Prostate gland (tissue), 2 donors: ENCODE measurements around the gene ANGPTL1. TPM values are rescaled to one million over a fixed set of nuclear protein-coding genes. Genes with fewer than 3 reads are reported as not detected.

Experiments
- DNase-seq: peaks from one replicate; pipeline ENCODE4 v3.0.0-alpha.2; 2019; ENCODE audit warnings: low spot score
- H3K27ac ChIP-seq, 2 donors: fragments of 200-600 bp; sonication (generic); 2 replicates each; pipeline ENCODE4 v1.5.1; 2017 to 2019
- H3K27me3 ChIP-seq: fragments of 200-600 bp; sonication (generic); replicated peaks from 2 replicates; pipeline ENCODE4 v1.5.1; 2019; ENCODE audit not compliant: insufficient read depth
- H3K36me3 ChIP-seq, 2 donors: fragments of 200-600 bp; sonication (generic); 1 replicate in 1 of 2; 2 replicates in 1 of 2; pipeline versions ENCODE4 v1.5.1 to v1.8.1; 2017 to 2019
- H3K4me1 ChIP-seq: fragments of 200-600 bp; sonication (generic); replicated peaks from 2 replicates; pipeline ENCODE4 v1.5.1; 2019
- H3K4me3 ChIP-seq, 2 donors: fragments of 200-600 bp; sonication (generic); 2 replicates each; pipeline ENCODE4 v1.5.1; 2017 to 2019
- H3K9me3 ChIP-seq: fragments of 200-600 bp; sonication (generic); 2 replicates; pipeline ENCODE4 v1.5.1; 2017
- POLR2A ChIP-seq: fragments of 450-650 bp; IDR thresholded peaks from one replicate; pipeline ENCODE4 v1.6.1; 2016; ENCODE audit warnings: antibody characterized with exemption, mild to moderate bottlenecking
- POLR2AphosphoS5 ChIP-seq: sonication (generic); formaldehyde crosslinking; IDR thresholded peaks from one replicate; pipeline ENCODE4 v1.6.1; 2017; ENCODE audit warnings: antibody characterized with exemption
- WGBS: methylation state at CpG from one replicate; pipeline ENCODE4 v1.1.5; 2018; 5-methylcytosine and 5-hydroxymethylcytosine counted together
- intact Hi-C: fragments of 100-400 bp; cut with DNase I; formaldehyde crosslinking; loops from one replicate; pipeline ENCODE4 v1.14.2; 2022
- total RNA-seq, 2 donors: library from RNA; depleted of rRNA; stranded (reverse); fragments of >200 nt; gene quantifications; one replicate each; pipeline ENCODE4 v1.1.0, GENCODE V29; 2016
- TF ChIP-seq, protein P1 (sequence below), 4 experiments: fragments of 200-600 bp in 2 of 4; fragments of 450-650 bp in 2 of 4; sonication (generic) in 2 of 4; IDR thresholded peaks; 1 replicate in 3 of 4; 2 replicates in 1 of 4; pipeline ENCODE4 v1.5.1; 2016 to 2019; ENCODE audit warnings: antibody characterized with exemption in 4 of 4, mild to moderate bottlenecking in 2 of 4, moderate library complexity in 2 of 4

The ANGPTL1 gene
- total RNA-seq, 2 donors from 2014 or later: 11.3 to 18.9 TPM

GRCh38 chr1:178846306-178846705, 24.6 kb downstream of the ANGPTL1 start:
- Histone ChIP-seq H3K36me3 (no peaks in the 10 kb centered on the region), H3K4me1 (no peaks in the 10 kb centered on the region), H3K4me3 (no peak overlapping the region), H3K27ac (no peak overlapping the region), H3K9me3 (no peaks in the 10 kb centered on the region), H3K27me3 (no peaks in the 10 kb centered on the region)
- no peak for DNase-seq
- intact Hi-C loops: no loop called here
- TF ChIP-seq POLR2A (no peak), POLR2AphosphoS5 (no peak)
- TF ChIP-seq, protein P1, sequence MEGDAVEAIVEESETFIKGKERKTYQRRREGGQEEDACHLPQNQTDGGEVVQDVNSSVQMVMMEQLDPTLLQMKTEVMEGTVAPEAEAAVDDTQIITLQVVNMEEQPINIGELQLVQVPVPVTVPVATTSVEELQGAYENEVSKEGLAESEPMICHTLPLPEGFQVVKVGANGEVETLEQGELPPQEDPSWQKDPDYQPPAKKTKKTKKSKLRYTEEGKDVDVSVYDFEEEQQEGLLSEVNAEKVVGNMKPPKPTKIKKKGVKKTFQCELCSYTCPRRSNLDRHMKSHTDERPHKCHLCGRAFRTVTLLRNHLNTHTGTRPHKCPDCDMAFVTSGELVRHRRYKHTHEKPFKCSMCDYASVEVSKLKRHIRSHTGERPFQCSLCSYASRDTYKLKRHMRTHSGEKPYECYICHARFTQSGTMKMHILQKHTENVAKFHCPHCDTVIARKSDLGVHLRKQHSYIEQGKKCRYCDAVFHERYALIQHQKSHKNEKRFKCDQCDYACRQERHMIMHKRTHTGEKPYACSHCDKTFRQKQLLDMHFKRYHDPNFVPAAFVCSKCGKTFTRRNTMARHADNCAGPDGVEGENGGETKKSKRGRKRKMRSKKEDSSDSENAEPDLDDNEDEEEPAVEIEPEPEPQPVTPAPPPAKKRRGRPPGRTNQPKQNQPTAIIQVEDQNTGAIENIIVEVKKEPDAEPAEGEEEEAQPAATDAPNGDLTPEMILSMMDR (IDR thresholded peaks at IDR 0.05): no peak

GRCh38 chr1:178844436-178844835, 26.4 kb downstream of the ANGPTL1 start:
- DNase-seq: no peak
- Histone ChIP-seq H3K27me3 (no peaks in the 10 kb centered on the region), H3K4me1 (no peaks in the 10 kb centered on the region), H3K36me3 (no peaks in the 10 kb centered on the region), H3K27ac (no peak overlapping the region), H3K9me3 (no peaks in the 10 kb centered on the region), H3K4me3 (no peak overlapping the region)
- intact Hi-C loops: no loop called here
- WGBS: 80% methylated on average over 3 of the region's 3 CpGs
- TF ChIP-seq POLR2AphosphoS5 (no peak), POLR2A (no peak)
- TF ChIP-seq, protein P1 (IDR thresholded peaks at IDR 0.05): no peak

DNA sequence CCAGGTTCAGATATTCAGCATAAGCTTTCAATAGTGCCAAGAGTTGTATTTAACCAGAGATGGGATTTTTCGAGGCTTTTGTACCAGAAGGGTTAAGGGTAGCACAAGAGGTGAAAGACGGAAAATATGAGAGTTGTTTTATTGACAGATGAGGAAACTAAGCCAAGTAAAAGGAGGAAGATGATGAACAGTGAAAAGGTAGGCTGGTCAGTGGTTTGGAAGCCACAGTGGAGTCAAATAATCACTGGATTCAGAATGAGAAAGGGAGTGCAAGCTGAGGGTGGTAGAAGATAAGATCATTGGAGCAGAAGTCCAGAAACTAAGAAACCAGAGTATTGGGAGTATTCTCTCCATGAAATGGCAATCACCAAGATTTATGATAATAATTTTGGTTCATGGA, 45.7 kb downstream of the ANGPTL1 start:
- Histone ChIP-seq H3K4me3 (no peak overlapping the region), H3K27me3 (no peaks in the 10 kb centered on the region), H3K27ac (no peak overlapping the region), H3K4me1 (no peaks in the 10 kb centered on the region), H3K36me3 (no peaks in the 10 kb centered on the region), H3K9me3 (no peaks in the 10 kb centered on the region)
- no peak for DNase-seq
- intact Hi-C loops: no loop called here
- WGBS: 85% methylated on average over 2 of the region's 2 CpGs
- TF ChIP-seq POLR2A (no peak), POLR2AphosphoS5 (no peak)
- TF ChIP-seq, protein P1 (IDR thresholded peaks at IDR 0.05): no peak

DNA sequence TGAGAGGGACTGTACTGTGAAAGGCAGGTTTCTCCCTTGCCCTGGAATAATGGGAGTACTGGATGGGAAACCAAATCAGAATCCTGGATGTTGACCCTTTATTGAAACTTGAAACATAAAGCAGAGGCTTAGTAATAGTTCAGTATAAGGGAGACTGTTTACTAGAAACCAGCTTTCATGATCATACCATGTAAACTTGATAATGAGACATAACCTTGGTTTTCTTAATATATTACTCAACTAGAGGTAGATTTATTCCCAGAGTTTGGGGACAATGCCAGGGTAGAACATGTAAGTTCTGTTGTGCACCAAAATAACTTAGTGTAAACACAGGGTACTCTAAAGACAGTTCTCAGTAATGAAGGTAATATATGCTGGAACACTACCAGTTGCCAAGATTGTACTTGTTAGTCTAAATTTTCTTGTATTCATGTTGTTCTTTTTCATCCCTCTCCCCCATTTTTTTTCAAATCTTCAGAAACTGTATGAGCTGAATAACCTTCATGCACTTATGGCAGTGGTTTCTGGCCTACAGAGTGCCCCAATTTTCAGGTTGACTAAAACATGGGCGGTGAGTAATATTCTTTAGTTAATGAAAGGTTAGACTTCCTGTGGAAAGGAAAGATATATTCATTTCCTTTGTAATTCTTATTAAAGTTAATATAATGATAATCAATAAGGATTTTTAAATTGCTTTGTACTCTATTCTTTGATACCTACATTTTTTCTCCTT, 49.6 kb downstream of the ANGPTL1 start:
- DNase-seq: no peak
- H3K4me3 ChIP-seq: no peak overlapping the region
- H3K27me3 ChIP-seq: no peaks in the 10 kb centered on the region
- no peak overlapping the region for H3K27ac ChIP-seq
- H3K4me1 ChIP-seq: no peaks in the 10 kb centered on the region
- WGBS: 95% methylated on average over 1 of the region's 1 CpG
- H3K9me3 ChIP-seq: no peaks in the 10 kb centered on the region
- H3K36me3 ChIP-seq: no peaks in the 10 kb centered on the region
- TF ChIP-seq POLR2A: no peak
- intact Hi-C loops: no loop called here

GRCh38 chr1:178819123-178819522, 51.8 kb downstream of the ANGPTL1 start:
- intact Hi-C loops: no loop called here
- TF ChIP-seq POLR2AphosphoS5 (no peak), POLR2A (no peak)
- TF ChIP-seq, protein P1 (IDR thresholded peaks at IDR 0.05): no peak
- DNase-seq: no peak
- Histone ChIP-seq H3K36me3 (no peaks in the 10 kb centered on the region), H3K9me3 (no peaks in the 10 kb centered on the region), H3K4me3 (no peak overlapping the region), H3K27ac (no peak overlapping the region), H3K4me1 (no peaks in the 10 kb centered on the region), H3K27me3 (no peaks in the 10 kb centered on the region)
- WGBS: 90% methylated on average over 4 of the region's 4 CpGs
